ENCODE measurements around the gene CACNA2D1. TPM values are rescaled to one million over a fixed set of nuclear protein-coding genes. Genes with fewer than 3 reads are reported as not detected.

Gene CACNA2D1
- total and polyA plus RNA-seq, 9 of the 15 experiments (the other 6 are each of a cell fraction or from before 2014, with no cell fraction given): 0.49 TPM; not detected in 8

DNA sequence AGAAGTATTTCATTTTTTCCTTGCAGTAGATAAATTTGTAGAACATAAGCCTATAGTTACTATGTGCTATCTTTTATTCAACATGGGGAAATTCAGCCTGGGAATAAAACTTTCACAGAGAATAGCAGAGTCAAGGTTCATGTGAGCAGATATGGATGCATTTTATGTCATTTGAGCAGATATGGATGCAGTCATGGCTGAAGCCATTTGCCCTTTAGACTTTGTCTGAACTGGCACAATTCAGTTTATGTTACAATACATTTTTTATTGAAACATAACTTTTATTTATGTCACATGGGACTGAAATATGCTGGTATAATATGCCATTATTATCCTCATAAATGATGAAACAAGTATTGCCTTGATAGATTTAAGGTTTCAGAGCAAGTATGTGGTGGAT is 231.1 kb downstream of the CACNA2D1 start (continued):
- TF ChIP-seq, protein P1, sequence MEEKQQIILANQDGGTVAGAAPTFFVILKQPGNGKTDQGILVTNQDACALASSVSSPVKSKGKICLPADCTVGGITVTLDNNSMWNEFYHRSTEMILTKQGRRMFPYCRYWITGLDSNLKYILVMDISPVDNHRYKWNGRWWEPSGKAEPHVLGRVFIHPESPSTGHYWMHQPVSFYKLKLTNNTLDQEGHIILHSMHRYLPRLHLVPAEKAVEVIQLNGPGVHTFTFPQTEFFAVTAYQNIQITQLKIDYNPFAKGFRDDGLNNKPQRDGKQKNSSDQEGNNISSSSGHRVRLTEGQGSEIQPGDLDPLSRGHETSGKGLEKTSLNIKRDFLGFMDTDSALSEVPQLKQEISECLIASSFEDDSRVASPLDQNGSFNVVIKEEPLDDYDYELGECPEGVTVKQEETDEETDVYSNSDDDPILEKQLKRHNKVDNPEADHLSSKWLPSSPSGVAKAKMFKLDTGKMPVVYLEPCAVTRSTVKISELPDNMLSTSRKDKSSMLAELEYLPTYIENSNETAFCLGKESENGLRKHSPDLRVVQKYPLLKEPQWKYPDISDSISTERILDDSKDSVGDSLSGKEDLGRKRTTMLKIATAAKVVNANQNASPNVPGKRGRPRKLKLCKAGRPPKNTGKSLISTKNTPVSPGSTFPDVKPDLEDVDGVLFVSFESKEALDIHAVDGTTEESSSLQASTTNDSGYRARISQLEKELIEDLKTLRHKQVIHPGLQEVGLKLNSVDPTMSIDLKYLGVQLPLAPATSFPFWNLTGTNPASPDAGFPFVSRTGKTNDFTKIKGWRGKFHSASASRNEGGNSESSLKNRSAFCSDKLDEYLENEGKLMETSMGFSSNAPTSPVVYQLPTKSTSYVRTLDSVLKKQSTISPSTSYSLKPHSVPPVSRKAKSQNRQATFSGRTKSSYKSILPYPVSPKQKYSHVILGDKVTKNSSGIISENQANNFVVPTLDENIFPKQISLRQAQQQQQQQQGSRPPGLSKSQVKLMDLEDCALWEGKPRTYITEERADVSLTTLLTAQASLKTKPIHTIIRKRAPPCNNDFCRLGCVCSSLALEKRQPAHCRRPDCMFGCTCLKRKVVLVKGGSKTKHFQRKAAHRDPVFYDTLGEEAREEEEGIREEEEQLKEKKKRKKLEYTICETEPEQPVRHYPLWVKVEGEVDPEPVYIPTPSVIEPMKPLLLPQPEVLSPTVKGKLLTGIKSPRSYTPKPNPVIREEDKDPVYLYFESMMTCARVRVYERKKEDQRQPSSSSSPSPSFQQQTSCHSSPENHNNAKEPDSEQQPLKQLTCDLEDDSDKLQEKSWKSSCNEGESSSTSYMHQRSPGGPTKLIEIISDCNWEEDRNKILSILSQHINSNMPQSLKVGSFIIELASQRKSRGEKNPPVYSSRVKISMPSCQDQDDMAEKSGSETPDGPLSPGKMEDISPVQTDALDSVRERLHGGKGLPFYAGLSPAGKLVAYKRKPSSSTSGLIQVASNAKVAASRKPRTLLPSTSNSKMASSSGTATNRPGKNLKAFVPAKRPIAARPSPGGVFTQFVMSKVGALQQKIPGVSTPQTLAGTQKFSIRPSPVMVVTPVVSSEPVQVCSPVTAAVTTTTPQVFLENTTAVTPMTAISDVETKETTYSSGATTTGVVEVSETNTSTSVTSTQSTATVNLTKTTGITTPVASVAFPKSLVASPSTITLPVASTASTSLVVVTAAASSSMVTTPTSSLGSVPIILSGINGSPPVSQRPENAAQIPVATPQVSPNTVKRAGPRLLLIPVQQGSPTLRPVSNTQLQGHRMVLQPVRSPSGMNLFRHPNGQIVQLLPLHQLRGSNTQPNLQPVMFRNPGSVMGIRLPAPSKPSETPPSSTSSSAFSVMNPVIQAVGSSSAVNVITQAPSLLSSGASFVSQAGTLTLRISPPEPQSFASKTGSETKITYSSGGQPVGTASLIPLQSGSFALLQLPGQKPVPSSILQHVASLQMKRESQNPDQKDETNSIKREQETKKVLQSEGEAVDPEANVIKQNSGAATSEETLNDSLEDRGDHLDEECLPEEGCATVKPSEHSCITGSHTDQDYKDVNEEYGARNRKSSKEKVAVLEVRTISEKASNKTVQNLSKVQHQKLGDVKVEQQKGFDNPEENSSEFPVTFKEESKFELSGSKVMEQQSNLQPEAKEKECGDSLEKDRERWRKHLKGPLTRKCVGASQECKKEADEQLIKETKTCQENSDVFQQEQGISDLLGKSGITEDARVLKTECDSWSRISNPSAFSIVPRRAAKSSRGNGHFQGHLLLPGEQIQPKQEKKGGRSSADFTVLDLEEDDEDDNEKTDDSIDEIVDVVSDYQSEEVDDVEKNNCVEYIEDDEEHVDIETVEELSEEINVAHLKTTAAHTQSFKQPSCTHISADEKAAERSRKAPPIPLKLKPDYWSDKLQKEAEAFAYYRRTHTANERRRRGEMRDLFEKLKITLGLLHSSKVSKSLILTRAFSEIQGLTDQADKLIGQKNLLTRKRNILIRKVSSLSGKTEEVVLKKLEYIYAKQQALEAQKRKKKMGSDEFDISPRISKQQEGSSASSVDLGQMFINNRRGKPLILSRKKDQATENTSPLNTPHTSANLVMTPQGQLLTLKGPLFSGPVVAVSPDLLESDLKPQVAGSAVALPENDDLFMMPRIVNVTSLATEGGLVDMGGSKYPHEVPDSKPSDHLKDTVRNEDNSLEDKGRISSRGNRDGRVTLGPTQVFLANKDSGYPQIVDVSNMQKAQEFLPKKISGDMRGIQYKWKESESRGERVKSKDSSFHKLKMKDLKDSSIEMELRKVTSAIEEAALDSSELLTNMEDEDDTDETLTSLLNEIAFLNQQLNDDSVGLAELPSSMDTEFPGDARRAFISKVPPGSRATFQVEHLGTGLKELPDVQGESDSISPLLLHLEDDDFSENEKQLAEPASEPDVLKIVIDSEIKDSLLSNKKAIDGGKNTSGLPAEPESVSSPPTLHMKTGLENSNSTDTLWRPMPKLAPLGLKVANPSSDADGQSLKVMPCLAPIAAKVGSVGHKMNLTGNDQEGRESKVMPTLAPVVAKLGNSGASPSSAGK (IDR thresholded peaks at IDR 0.05): no peak
- TF ChIP-seq ELF2 (CRISPR knock-in tag; IDR thresholded peaks at IDR 0.05) (no peak), TRIM24 (IDR thresholded peaks at IDR 0.05) (no peak), PHF20 (IDR thresholded peaks at IDR 0.05; ENCODE audit: partially characterized antibody) (no peak), ZNF23 (CRISPR knock-in tag; IDR thresholded peaks at IDR 0.05) (no peak), RHOXF2B (CRISPR knock-in tag; conservative IDR thresholded peaks at IDR 0.05) (no peak), MYNN (IDR thresholded peaks at IDR 0.05) (no peak), MYNN (CRISPR knock-in tag; IDR thresholded peaks at IDR 0.05) (no peak), GATAD2A (IDR thresholded peaks at IDR 0.05) (no peak), ZNF121 (CRISPR knock-in tag; conservative IDR thresholded peaks at IDR 0.05) (no peak), KLF1 (tag; IDR thresholded peaks at IDR 0.05) (no peak), BRD9 (IDR thresholded peaks at IDR 0.05; ENCODE audit: low read depth, partially characterized antibody) (no peak), TAF9B (IDR thresholded peaks at IDR 0.05; ENCODE audit: partially characterized antibody) (no peak)
- TF ChIP-seq, protein P2, sequence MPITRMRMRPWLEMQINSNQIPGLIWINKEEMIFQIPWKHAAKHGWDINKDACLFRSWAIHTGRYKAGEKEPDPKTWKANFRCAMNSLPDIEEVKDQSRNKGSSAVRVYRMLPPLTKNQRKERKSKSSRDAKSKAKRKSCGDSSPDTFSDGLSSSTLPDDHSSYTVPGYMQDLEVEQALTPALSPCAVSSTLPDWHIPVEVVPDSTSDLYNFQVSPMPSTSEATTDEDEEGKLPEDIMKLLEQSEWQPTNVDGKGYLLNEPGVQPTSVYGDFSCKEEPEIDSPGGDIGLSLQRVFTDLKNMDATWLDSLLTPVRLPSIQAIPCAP (CRISPR knock-in tag; IDR thresholded peaks at IDR 0.05; ENCODE audit: borderline replicate concordance): no peak
- TF ChIP-seq, protein P3, sequence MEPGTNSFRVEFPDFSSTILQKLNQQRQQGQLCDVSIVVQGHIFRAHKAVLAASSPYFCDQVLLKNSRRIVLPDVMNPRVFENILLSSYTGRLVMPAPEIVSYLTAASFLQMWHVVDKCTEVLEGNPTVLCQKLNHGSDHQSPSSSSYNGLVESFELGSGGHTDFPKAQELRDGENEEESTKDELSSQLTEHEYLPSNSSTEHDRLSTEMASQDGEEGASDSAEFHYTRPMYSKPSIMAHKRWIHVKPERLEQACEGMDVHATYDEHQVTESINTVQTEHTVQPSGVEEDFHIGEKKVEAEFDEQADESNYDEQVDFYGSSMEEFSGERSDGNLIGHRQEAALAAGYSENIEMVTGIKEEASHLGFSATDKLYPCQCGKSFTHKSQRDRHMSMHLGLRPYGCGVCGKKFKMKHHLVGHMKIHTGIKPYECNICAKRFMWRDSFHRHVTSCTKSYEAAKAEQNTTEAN (CRISPR knock-in tag; IDR thresholded peaks at IDR 0.05): no peak

Measured in K562 (cell line).